OCI-LY1 (cell line): ENCODE data around the gene AICDA.

Experiments
- H2AFZ ChIP-seq: fragments of 200-600 bp; sonication (generic), shearing (Covaris generic); 2 replicates; pipeline ENCODE4 v1.6.0; 2014; ENCODE audit warnings: antibody characterized with exemption, mild to moderate bottlenecking, low read length
- H3F3A ChIP-seq: fragments of 200-600 bp; sonication (generic), shearing (Covaris generic); 2 replicates; pipeline ENCODE4 v1.6.0; 2014; ENCODE audit warnings: mild to moderate bottlenecking, antibody characterized with exemption, low read length, moderate library complexity; ENCODE audit not compliant: insufficient read depth
- H3K27ac ChIP-seq: fragments of 200-600 bp; sonication (generic); 2 replicates; pipeline ENCODE4 v1.5.1; 2014; ENCODE audit warnings: low read length, mixed run types, mild to moderate bottlenecking, low read depth; ENCODE audit not compliant: poor library complexity, severe bottlenecking
- H3K27me3 ChIP-seq: fragments of 200-600 bp; sonication (generic); 2 replicates; pipeline ENCODE4 v1.6.0; 2014; ENCODE audit warnings: antibody characterized with exemption, mild to moderate bottlenecking, low read length, moderate library complexity; ENCODE audit not compliant: insufficient read depth
- H3K36me3 ChIP-seq: fragments of 200-600 bp; sonication (generic); 2 replicates; pipeline ENCODE4 v1.6.1; 2014; ENCODE audit warnings: mild to moderate bottlenecking, antibody characterized with exemption, low read length, moderate library complexity, mixed read lengths; ENCODE audit not compliant: insufficient read depth
- H3K4me1 ChIP-seq: fragments of 200-600 bp; sonication (generic); 2 replicates; pipeline ENCODE4 v1.5.1; 2014; ENCODE audit warnings: mild to moderate bottlenecking, low read length, moderate library complexity; ENCODE audit not compliant: insufficient read depth, severe bottlenecking
- H3K4me2 ChIP-seq: fragments of 200-600 bp; sonication (generic), shearing (Covaris generic); 2 replicates; pipeline ENCODE4 v1.6.1; 2014; ENCODE audit warnings: low read length
- H3K4me3 ChIP-seq: fragments of 200-600 bp; sonication (generic); 2 replicates; pipeline ENCODE4 v1.5.1; 2014; ENCODE audit warnings: low read length, low read depth, mild to moderate bottlenecking, mixed read lengths; ENCODE audit not compliant: poor library complexity, severe bottlenecking
- H3K79me2 ChIP-seq: fragments of 200-600 bp; shearing (Covaris generic); 2 replicates; pipeline ENCODE4 v1.6.1; 2016; ENCODE audit warnings: mixed run types, low read length, mixed read lengths; ENCODE audit not compliant: insufficient read depth
- H3K9ac ChIP-seq: fragments of 200-600 bp; sonication (generic), shearing (Covaris generic); 2 replicates; pipeline ENCODE4 v1.6.1; 2014; ENCODE audit warnings: mild to moderate bottlenecking, low read length, mixed read lengths
- H3K9me2 ChIP-seq: fragments of 200-600 bp; sonication (generic), shearing (Covaris generic); 2 replicates; pipeline ENCODE4 v1.6.1; 2014; ENCODE audit warnings: low read depth, mild to moderate bottlenecking, low read length, mixed read lengths
- H3K9me3 ChIP-seq: fragments of 200-600 bp; shearing (Covaris generic); 2 replicates; pipeline ENCODE4 v1.6.1; 2014; ENCODE audit warnings: low read length, mixed read lengths
- H4K20me1 ChIP-seq: fragments of 200-600 bp; sonication (generic), shearing (Covaris generic); 2 replicates; pipeline ENCODE4 v1.6.0; 2016; ENCODE audit warnings: mild to moderate bottlenecking, low read length; ENCODE audit not compliant: insufficient read depth
- CTCF ChIP-seq: fragments of 200-600 bp; sonication (generic), shearing (Covaris generic); IDR thresholded peaks from 2 replicates; pipeline ENCODE4 v1.5.1; 2017; ENCODE audit warnings: mild to moderate bottlenecking, antibody characterized with exemption, low read length, moderate library complexity, mixed read lengths
- EZH2 ChIP-seq: fragments of 200-600 bp; sonication (generic), shearing (Covaris generic); IDR thresholded peaks from 2 replicates; pipeline ENCODE4 v1.8.0; 2017; ENCODE audit warnings: borderline replicate concordance, mixed run types, mild to moderate bottlenecking, antibody characterized with exemption, low read length, moderate library complexity, mixed read lengths

The AICDA gene

GRCh38 chr12:8647968-8648367, 35.3 kb upstream of the AICDA start:
- Histone ChIP-seq H3K9ac (no peak overlapping the region), H3F3A (peaks cover 8% of the 10 kb centered on the region; the same call in 1 of the 2 replicates), H3K27me3 (no peaks in the 10 kb centered on the region), H2AFZ (no peak overlapping the region), H4K20me1 (no peaks in the 10 kb centered on the region), H3K4me1 (peaks cover 54% of the 10 kb centered on the region), H3K9me2 (no peaks in the 10 kb centered on the region), H3K9me3 (no peaks in the 10 kb centered on the region), H3K79me2 (no peaks in the 10 kb centered on the region), H3K27ac (peak overlapping the region; percentile 70), H3K36me3 (no peaks in the 10 kb centered on the region), H3K4me2 (no peak overlapping the region; the same call in 1 of the 2 replicates), H3K4me3 (no peak overlapping the region)
- TF ChIP-seq CTCF (no peak), EZH2 (no peak)

GRCh38 chr12:8644345-8645248, 31.9 kb upstream of the AICDA start:
- peak overlapping the region; percentile 99 for H3K27ac ChIP-seq
- H2AFZ ChIP-seq: no peak overlapping the region
- peak overlapping the region; percentile 15 for H3K4me3 ChIP-seq
- H3K27me3 ChIP-seq: no peaks in the 10 kb centered on the region
- H3K36me3 ChIP-seq: no peaks in the 10 kb centered on the region
- H3K79me2 ChIP-seq: no peaks in the 10 kb centered on the region
- no peaks in the 10 kb centered on the region for H4K20me1 ChIP-seq
- H3K9ac ChIP-seq: peak overlapping the region; percentile 62
- peaks cover 60% of the 10 kb centered on the region for H3K4me1 ChIP-seq
- H3K4me2 ChIP-seq: peak overlapping the region; percentile 51
- peaks cover 8% of the 10 kb centered on the region; the same call in 1 of the 2 replicates for H3F3A ChIP-seq
- TF ChIP-seq CTCF (no peak), EZH2 (no peak)
- no peaks in the 10 kb centered on the region for H3K9me3 ChIP-seq
- no peaks in the 10 kb centered on the region for H3K9me2 ChIP-seq

- no peak overlapping the region for H3K4me2 ChIP-seq
- no peaks in the 10 kb centered on the region for H3K9me3 ChIP-seq
- H3K4me3 ChIP-seq: no peak overlapping the region
- no peaks in the 10 kb centered on the region for H3K79me2 ChIP-seq
- peaks cover 8% of the 10 kb centered on the region; the same call in 1 of the 2 replicates for H3F3A ChIP-seq
- no peak for TF ChIP-seq CTCF
- TF ChIP-seq EZH2: no peak
- no peaks in the 10 kb centered on the region for H3K36me3 ChIP-seq
- H3K9me2 ChIP-seq: no peaks in the 10 kb centered on the region
- no peak overlapping the region for H2AFZ ChIP-seq
- H3K27me3 ChIP-seq: no peaks in the 10 kb centered on the region
- H3K9ac ChIP-seq: no peak overlapping the region
- H3K27ac ChIP-seq: peak overlapping the region; percentile 99
- peaks cover 61% of the 10 kb centered on the region for H3K4me1 ChIP-seq
- H4K20me1 ChIP-seq: no peaks in the 10 kb centered on the region
These were observed 30.1 kb upstream of the AICDA start for GRCh38 chr12:8642775-8643174.
